ENCODE data around the gene TRABD2B. TPM values are rescaled to one million over a fixed set of nuclear protein-coding genes. Genes with fewer than 3 reads are reported as not detected.

The TRABD2B gene
- total and polyA plus RNA-seq, 2 of the 13 experiments (the other 11 are each of a cell fraction or from before 2014, with no cell fraction given) = 0.04 TPM; not detected in 1

DNA sequence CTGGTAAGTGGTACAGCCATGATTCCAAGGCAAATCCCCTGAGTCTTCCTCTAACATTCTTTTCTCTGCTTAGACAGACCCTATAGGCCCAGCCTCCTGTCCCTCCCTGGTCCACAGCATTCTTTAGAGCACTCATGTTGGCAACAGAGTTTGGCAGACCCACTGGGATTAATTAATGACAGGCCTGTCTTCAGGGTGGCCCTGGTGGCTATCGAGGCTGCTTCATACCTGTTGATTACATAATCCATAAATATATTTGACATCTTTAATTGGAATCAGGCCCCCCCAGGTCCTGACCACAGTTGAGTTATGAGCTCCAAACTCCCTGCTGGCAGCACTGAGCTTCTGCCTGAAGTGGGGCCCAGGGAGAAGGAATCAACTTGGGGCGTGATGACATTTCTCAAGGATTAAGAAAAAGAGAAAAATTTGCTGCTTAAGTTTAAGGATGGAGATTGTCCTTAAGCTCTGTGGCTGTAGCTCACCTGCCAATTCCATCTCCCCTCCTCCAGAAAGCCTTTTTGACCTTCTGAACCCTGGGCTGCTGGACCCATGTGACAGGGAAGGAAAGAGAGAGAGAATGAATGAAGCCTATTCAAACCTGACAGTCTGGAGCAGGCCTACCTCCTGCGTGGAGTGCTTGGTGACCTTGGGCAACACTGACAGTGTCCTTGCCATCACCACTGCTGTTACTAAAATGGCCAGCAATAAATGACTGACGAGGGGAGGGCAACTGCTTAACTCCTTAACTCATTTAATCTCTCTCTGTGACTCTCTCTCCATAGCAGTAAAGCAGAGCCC lies 156.6 kb downstream of the TRABD2B start (continued):
- no peak for TF ChIP-seq LRRFIP1 (CRISPR knock-in tag; conservative IDR thresholded peaks at IDR 0.05)
- TF ChIP-seq PHF21A (CRISPR knock-in tag; IDR thresholded peaks at IDR 0.05) = peak; percentile 44
- no peak for TF ChIP-seq ZNF280B (CRISPR knock-in tag; IDR thresholded peaks at IDR 0.05; ENCODE audit: borderline replicate concordance)
- TF ChIP-seq ZNF747 (CRISPR knock-in tag; IDR thresholded peaks at IDR 0.05; ENCODE audit: borderline replicate concordance) = 0 out of 2 replicates have a peak, but pooled peaks have one; percentile 41
- TF ChIP-seq, protein P1, sequence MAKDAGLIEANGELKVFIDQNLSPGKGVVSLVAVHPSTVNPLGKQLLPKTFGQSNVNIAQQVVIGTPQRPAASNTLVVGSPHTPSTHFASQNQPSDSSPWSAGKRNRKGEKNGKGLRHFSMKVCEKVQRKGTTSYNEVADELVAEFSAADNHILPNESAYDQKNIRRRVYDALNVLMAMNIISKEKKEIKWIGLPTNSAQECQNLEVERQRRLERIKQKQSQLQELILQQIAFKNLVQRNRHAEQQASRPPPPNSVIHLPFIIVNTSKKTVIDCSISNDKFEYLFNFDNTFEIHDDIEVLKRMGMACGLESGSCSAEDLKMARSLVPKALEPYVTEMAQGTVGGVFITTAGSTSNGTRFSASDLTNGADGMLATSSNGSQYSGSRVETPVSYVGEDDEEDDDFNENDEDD (CRISPR knock-in tag; IDR thresholded peaks at IDR 0.05; ENCODE audit: borderline replicate concordance) = peak; percentile 62; the same call in 1 of the 2 replicates
- TF ChIP-seq ZNF572 (CRISPR knock-in tag; IDR thresholded peaks at IDR 0.05) = no peak
- TF ChIP-seq MXD1 (CRISPR knock-in tag; IDR thresholded peaks at IDR 0.05) = no peak
- TF ChIP-seq, protein P2, sequence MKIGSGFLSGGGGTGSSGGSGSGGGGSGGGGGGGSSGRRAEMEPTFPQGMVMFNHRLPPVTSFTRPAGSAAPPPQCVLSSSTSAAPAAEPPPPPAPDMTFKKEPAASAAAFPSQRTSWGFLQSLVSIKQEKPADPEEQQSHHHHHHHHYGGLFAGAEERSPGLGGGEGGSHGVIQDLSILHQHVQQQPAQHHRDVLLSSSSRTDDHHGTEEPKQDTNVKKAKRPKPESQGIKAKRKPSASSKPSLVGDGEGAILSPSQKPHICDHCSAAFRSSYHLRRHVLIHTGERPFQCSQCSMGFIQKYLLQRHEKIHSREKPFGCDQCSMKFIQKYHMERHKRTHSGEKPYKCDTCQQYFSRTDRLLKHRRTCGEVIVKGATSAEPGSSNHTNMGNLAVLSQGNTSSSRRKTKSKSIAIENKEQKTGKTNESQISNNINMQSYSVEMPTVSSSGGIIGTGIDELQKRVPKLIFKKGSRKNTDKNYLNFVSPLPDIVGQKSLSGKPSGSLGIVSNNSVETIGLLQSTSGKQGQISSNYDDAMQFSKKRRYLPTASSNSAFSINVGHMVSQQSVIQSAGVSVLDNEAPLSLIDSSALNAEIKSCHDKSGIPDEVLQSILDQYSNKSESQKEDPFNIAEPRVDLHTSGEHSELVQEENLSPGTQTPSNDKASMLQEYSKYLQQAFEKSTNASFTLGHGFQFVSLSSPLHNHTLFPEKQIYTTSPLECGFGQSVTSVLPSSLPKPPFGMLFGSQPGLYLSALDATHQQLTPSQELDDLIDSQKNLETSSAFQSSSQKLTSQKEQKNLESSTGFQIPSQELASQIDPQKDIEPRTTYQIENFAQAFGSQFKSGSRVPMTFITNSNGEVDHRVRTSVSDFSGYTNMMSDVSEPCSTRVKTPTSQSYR (CRISPR knock-in tag; IDR thresholded peaks at IDR 0.05; ENCODE audit: borderline replicate concordance) = peak; percentile 47; the same call in 1 of the 2 replicates
- TF ChIP-seq ZSCAN31 (CRISPR knock-in tag; IDR thresholded peaks at IDR 0.05; ENCODE audit: low read depth) = no peak
- TF ChIP-seq, protein P3, sequence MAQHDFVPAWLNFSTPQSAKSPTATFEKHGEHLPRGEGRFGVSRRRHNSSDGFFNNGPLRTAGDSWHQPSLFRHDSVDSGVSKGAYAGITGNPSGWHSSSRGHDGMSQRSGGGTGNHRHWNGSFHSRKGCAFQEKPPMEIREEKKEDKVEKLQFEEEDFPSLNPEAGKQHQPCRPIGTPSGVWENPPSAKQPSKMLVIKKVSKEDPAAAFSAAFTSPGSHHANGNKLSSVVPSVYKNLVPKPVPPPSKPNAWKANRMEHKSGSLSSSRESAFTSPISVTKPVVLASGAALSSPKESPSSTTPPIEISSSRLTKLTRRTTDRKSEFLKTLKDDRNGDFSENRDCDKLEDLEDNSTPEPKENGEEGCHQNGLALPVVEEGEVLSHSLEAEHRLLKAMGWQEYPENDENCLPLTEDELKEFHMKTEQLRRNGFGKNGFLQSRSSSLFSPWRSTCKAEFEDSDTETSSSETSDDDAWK (CRISPR knock-in tag; IDR thresholded peaks at IDR 0.05) = no peak
- no peak for TF ChIP-seq ZNF569 (CRISPR knock-in tag; IDR thresholded peaks at IDR 0.05; ENCODE audit: borderline replicate concordance)
- TF ChIP-seq, protein P4, sequence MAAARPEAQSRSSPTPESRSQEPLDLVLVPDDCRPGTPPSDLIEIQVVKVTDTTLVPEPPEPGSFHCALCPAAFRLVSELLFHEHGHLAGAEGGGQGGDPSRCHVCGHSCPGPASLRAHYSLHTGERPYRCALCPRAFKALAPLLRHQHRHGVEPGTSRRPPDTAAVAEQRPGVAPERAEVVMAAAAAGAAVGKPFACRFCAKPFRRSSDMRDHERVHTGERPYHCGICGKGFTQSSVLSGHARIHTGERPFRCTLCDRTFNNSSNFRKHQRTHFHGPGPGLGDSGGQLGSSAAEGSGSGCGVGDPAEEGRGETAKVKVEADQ (CRISPR knock-in tag; IDR thresholded peaks at IDR 0.05; ENCODE audit: borderline replicate concordance) = peak; percentile 56; the same call in 1 of the 2 replicates
